ENCODE results near the gene A1BG. TPM values are rescaled to one million over a fixed set of nuclear protein-coding genes. Genes with fewer than 3 reads are reported as not detected.

A1BG gene
- total and polyA plus RNA-seq, 8 donors = 0.81 to 10.2 (median 1.6) TPM

GRCh38 chr19:58374200-58374599 lies 20.9 kb upstream of the A1BG start:
- Histone ChIP-seq H3K4me1 (no peaks in the 10 kb centered on the region), H3K4me3 (no peak overlapping the region), H3K27ac (no peak overlapping the region)

GRCh38 chr19:58372311-58373133 lies 19.2 kb upstream of the A1BG start:
- Histone ChIP-seq H3K4me1 (no peaks in the 10 kb centered on the region), H3K36me3 (no peaks in the 10 kb centered on the region), H3K27me3 (no peaks in the 10 kb centered on the region), H3K27ac (no peak overlapping the region), H3K9me3 (no peaks in the 10 kb centered on the region), H3K4me3 (no peak overlapping the region)
- TF ChIP-seq CTCF (IDR thresholded peaks at IDR 0.05) = no peak
- DNase-seq = peak in 2 of 4 donors; percentile 37 to 43
- intact Hi-C loops (cut with DNase I) = no loop called here
- ATAC-seq = peak; percentile 91

More at GRCh38 chr19:58374200-58374599, 20.9 kb upstream of the A1BG start:
- H3K36me3 ChIP-seq = no peaks in the 10 kb centered on the region
- ATAC-seq (no peak), DNase-seq (no peak)
- H3K9me3 ChIP-seq = no peaks in the 10 kb centered on the region
- no peak for TF ChIP-seq CTCF (IDR thresholded peaks at IDR 0.05)
- H3K27me3 ChIP-seq = no peaks in the 10 kb centered on the region
- intact Hi-C loops (cut with DNase I) = no loop called here

- intact Hi-C loops (cut with DNase I) = no loop called here
- no peak for TF ChIP-seq CTCF (IDR thresholded peaks at IDR 0.05)
- DNase-seq (peak in 1 of 4 donors; percentile 74), ATAC-seq (no peak)
- Histone ChIP-seq H3K9me3 (no peaks in the 10 kb centered on the region), H3K4me3 (no peak overlapping the region), H3K27ac (no peak overlapping the region), H3K4me1 (peaks cover 0 to 6% of the 10 kb centered on the region in 2 donors), H3K36me3 (no peaks in the 10 kb centered on the region), H3K27me3 (no peaks in the 10 kb centered on the region)
Observed at GRCh38 chr19:58368561-58369360, 15.5 kb upstream of the A1BG start.

- Histone ChIP-seq H3K27ac (no peak overlapping the region), H3K27me3 (no peaks in the 10 kb centered on the region), H3K4me1 (peaks cover 0 to 13% of the 10 kb centered on the region in 2 donors), H3K9me3 (no peaks in the 10 kb centered on the region), H3K36me3 (no peaks in the 10 kb centered on the region), H3K4me3 (no peak overlapping the region)
- intact Hi-C loops (cut with DNase I) = no loop called here
- TF ChIP-seq CTCF (IDR thresholded peaks at IDR 0.05) = no peak
- ATAC-seq (no peak), DNase-seq (peak in 1 of 4 donors; percentile 77)
Observed at GRCh38 chr19:58367698-58368454, 14.6 kb upstream of the A1BG start.

All from left lung (tissue), 10 donors.